HG03108 (cell line): ENCODE data around the gene ZBTB43.

Experiments
- ATAC-seq: cut with Tn5 transposase; IDR thresholded peaks from one replicate; pipeline ENCODE4 v1.9.1; 2021; ENCODE audit warnings: moderate library complexity; ENCODE audit not compliant: unreplicated experiment

Gene ZBTB43

DNA sequence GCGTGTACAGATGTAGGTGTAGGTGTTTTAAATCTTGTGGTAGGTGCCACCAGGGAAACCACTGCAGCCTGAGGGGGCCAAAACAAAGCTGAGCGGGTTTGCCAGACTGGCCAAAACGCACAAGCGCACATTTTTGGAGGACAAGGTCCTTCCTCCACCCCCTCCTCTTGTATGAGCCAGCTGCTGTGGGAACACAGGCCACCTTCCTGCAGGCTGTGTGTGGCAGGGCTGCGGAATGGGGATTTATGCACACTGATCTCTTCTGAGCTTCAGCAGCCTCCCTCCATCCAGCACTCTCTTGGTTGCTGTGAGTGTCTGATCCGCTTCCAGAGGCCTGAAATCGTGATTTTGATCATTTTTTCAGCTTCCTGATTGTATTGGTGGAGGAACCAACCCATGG, 22.4 kb downstream of the ZBTB43 start:
- ATAC-seq, result no peak

DNA sequence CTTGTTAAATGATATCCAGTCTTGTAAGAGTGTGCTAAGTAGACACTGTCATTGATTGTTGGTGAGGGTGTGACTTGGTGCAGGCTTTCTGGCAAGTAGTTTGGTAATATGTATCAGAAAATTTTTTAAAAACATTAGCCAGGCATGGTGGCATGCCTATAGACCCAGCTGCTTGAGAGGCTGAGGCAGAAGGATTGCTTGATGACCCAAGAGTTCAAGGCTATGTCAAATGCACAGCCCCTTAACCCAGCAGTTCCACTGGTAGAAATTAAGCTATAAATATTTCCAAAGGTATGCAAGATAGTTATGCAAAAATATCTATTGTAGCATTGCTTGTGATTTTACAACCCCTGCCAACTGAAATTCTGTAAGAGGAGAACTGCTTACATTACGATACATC, 24.2 kb downstream of the ZBTB43 start:
- no peak for ATAC-seq

DNA sequence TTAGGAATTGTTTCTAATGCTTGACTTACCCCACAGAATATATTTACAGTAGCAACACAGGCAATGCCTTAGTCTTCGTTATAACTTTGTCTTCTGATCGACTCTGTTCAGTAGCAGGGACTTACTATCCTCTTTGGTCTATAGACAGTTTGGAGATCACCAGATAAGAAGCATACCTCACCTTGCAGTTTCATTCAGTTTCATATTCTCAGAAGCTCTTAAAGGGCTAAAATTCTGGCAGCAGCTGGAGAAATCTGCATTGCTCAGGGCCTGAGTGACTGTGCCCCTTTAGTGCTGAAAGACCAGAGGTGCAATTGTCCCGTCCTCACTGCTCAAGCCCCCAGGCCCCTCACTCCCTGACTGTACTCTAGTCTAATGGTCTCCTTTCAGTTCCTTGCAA, 26.0 kb downstream of the ZBTB43 start:
- no peak for ATAC-seq

DNA sequence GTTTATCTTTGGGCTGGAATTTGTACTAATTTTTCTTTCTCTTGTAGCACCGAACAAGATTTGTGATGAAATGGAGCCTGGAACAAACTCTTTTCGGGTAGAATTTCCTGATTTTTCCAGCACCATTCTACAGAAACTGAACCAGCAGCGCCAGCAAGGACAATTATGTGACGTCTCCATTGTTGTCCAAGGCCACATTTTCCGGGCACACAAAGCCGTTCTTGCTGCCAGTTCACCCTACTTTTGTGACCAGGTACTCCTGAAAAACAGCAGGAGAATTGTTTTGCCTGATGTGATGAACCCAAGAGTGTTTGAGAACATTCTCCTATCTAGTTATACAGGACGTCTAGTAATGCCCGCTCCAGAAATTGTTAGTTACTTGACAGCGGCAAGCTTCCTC, 27.6 kb downstream of the ZBTB43 start:
- ATAC-seq, result no peak

DNA sequence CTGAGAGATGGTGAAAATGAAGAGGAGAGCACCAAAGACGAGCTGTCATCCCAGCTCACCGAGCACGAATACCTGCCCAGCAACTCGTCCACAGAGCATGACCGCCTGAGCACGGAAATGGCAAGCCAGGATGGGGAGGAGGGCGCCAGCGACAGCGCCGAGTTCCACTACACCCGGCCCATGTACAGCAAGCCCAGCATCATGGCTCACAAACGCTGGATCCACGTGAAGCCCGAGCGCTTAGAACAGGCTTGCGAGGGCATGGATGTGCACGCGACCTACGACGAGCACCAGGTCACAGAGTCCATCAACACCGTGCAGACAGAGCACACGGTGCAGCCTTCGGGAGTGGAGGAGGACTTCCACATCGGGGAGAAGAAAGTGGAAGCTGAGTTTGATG, 28.2 kb downstream of the ZBTB43 start:
- no peak for ATAC-seq

DNA sequence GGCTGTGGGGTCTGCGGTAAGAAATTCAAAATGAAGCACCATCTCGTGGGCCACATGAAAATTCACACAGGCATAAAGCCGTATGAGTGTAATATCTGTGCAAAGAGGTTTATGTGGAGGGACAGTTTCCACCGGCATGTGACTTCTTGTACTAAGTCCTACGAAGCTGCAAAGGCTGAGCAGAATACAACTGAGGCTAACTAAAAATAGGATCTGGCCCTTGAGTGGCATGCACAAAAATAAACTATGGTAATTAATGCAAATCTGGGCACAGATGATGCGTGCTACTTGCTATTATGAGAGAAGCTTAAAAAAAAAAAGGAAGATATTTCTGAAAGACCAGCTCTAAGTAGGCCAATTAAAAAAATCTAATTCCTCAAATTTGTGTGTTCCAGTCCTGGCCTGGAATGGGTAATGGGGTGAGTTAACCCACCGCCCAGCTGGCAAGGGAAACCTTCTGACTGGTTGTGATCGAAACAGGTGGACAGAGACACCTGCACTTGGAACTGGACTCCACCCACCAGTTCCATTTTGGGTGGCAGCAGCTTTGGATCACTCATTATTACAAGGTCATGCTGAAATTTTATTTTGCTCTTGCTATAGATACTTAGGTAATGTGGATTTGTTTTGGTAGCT, 29.0 kb downstream of the ZBTB43 start:
- no peak for ATAC-seq

DNA sequence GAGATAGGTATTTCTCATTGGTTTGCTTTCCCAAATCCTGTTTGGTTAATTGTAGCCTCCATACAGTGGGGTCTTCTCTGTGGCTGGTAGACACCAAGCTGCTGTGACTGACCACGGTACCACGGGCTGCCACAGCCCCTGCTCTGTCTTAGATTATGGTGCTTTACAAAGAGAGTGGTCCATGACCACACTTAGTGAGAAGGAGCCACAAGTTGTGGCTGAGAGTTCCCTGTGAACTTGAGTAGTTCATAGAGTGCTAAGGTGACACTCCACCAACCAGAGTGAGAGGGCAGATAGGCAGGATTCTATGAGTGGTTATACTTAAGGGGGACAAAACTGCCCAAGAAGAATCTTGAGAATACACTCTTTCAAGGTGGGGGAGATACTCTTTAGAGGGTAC, 29.8 kb downstream of the ZBTB43 start:
- ATAC-seq, result no peak

DNA sequence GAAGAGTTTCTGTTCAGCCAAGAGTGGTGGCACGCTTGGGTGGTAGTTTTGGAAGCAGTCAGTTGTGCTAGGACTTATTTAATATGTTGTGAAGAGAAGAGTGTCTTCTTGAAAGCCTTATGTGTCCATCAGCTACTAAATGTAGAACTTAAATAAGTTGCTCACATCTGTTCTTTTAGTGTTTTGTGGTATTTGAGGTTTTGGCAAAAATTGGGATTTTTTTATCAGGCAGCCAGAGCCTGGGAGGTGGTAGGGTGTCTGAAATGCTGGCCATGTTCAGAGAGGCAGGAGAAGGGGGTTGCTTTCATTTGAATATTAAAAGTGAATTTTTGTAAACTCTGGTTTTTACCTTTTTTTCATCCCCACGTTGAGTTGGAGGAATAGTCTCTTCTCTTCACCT, 31.4 kb downstream of the ZBTB43 start:
- no peak for ATAC-seq

DNA sequence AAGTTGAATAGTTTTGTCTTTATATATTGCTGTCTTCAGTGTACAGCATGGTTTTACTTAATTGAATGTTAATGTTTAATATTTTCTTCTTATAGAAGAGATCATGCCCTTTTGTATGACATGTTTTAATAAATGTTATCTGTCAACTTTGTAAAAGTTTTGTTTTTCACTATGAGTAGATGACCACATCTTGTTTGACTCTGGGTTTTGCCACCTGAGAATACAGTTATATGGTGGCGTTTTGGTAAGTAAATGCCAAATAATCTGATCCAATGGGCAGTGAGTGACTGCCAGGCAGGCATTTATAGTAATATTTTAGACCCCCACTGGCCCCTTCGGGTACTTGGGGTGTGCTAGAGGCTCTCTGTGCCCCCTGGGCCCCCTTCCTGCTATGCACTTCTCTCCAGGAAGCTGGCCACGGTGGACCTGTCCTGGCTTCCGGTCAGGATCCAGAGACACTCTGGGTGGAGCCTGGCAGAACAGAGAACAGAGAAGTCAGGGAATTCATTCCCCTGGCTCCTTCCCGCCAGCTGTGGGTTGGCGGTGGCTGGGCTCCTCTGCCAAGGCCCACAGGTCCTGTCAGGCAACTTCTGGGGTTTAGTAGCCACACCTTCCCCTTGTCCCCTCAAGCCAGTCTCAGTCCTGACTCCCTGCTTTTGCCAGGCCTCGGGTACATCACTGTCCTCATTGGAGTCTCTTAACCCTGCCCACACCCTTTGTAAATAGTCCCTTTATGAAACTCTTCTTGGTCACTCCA, 33.4 kb downstream of the ZBTB43 start:
- ATAC-seq, result no peak

DNA sequence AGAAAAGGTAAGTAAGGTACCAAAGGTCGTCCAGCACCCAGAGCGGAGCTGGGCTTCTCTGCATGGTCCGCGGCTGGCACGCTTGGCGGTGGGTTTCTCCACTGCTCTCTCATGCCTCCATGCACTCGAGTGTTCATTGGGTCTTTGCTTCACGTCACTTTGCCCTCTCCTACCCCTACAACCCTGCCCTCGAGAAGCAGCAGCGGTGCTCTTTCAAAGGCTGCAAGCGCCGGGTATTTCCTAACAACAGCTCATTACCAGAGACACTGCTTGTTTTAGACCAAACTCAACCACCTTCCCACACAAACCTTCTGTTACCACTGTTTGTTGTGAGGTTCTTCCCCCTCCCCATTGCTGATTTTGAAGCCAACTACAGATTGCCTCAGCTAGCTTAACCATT, 34.1 kb downstream of the ZBTB43 start:
- no peak for ATAC-seq

DNA sequence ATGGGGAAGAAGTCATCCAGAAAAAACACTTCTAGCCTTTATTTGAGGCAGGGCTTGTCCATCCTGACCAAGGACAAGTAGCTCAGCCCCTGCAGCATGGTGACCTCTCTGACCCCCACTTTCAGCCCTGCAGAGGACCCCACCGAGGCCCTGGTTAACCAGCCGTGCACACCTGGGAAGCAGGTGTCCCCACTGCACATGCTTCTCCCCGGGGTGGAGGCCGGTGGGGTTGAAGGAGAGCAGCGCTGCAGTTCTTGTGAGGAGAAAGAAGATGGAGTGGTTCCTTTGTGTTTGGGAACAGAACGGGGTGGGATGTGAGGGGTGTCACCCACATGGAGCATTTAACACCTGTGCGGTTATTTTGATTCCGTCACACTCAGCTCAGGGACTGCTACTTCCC, 34.5 kb downstream of the ZBTB43 start:
- no peak for ATAC-seq

DNA sequence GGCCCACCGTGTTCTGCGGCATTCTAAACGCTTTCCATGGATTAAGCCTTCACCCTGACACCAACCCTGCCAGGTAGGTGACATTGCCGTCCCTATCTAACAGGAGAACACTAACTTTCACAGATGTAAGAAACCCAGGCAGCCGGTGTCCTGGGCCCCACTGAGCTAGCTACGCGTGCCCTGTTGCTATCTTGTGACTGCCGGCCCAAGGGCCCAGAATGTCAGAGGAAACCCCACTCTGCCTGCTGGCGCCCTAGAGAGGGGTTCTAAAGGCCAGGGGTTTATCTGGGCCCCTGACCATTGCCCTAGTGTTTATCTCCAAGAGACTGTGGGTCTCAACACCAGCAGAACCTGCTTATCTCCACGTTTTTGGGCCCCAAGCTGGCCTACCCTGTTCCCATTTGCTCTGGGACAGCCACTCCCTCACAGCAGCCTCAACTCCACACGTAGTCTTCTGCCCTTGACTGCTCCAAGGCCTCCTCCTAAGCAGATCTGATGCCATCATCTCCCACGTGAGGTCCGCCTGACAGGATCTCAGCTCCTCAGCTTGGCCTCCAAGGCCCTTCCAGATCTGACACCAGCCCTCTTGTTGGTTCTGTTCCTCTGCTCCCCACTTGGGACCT, 37.5 kb downstream of the ZBTB43 start:
- no peak for ATAC-seq

DNA sequence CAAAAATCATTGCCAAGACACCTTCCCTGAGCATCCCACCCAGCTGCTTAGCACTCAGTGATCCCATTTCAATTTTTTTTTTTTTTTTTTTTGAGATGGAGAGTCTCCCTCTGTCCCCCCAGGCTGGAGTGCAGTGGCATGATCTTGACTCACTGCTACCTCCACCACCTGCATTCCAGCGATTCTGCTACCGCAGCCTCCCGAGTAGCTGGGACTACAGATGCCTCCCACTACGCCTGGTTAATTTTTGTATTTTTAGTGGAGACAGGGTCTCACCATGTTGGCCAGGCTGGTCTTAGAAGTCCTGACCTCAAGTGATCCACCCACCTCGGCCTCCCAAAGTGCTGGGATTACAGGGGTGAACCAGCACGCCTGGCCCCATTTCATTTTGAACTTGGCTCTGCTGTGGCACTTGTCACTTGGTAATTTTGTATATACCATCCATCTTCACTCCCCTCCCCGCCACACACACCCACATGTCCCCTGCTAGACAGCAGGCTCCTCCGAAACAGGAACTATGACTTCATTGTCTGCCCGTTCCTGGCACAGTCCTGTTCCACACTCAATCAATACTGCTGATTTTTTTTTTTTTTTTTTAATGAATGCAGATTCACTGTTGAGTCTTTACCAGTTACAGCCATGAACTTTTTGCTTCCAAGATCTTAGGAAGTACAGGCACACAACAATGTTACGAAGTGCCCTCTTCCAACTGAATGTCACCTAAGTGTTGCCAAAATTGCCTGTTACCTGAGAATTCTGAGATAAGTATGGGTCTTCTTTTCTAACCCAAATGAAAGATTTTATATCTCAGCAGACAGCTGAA, 38.3 kb downstream of the ZBTB43 start:
- no peak for ATAC-seq

DNA sequence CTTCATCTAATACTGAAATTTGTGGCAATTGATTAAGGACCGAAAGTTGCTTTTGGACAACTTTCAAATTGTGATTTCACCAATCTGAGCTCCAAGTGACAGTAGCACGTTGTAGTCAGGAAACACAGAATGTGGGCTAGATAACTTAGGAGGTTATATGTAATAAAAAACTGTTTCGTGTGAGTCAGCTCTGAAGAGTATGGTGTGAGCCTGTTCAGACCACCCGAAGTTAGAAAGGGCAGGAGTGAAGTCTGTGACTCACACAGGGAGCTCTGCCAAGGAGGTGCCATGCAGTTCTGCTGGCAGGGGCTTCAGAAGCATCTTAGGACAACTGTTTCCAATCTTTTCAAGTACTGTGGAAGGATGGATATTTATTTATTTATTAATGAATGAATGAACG, 39.2 kb downstream of the ZBTB43 start:
- ATAC-seq, result no peak

DNA sequence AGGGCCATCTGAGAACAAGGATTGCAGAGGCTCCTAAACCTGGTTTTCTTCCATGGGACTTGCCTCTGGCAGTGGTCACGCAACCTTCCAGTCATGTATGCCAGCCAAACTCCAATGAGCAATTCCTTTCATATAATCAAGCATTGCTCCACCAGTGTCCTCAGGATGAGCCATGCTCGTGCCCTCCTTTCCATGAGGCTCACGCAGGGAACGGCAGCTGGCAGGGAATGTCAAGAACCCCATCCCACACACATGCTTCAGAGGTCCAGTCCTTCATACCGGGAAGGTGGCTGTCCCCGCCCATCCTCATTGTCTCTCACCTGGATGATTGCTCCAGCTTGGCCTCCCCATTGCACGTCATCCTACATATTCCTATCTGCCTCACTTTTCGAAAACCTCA, 42.2 kb downstream of the ZBTB43 start:
- no peak for ATAC-seq

DNA sequence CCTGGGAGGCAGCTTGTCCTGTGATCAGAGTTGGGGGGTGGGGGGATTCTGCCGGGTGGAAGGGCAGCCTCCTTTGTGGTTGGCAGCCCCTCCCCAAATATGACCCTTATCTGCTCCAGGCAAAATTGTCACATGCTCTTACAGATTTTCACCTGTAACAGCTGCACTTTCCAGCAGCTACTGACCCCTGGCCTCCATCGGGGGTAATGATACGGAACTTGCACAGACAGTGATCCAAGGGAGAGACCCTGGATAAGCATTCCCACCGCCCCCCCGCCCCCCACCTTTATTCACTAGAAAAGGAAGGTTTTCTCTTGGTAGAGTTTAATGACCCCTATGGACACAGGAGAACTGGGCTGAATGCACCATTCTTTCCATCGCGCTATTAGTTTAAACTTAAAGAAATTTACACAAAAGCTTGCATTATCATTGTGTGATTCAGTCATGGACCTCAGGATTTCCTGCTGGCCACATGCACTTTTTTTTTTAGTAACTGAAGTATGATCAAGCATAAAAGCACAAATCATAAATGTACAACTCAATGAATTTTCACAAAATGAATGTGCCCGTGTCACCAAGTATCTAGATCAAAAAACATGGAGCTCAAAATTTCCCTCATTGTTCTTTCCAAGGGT, 44.9 kb downstream of the ZBTB43 start:
- ATAC-seq, result no peak

DNA sequence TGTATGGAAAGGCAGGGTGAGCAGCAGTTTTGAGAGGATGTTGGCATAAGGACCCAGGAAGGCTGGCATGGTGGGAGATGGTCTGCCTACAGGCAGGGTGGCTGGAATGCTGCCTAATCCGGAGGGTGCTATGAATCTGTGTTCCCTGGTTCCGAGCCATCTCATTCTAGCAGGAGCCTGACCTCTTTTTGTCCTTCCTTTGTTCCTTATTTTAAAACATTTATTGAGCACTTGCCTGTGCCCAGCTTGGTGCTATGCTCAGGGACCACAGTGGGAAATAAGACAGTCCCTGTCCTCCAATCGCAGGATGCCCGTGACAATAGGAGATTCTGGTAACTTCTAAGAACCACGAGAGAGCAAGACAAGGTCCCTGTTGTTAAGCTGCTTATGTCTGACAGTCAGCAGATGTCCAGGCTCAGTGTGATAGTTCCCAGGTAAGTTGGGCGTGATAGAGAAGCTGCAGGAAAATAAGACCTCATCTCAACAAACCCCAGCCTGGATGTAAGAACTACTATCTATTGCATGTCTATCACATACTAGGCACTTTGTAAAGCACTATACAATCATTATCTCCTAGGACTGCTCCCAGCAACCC, 46.5 kb downstream of the ZBTB43 start:
- ATAC-seq, result no peak

DNA sequence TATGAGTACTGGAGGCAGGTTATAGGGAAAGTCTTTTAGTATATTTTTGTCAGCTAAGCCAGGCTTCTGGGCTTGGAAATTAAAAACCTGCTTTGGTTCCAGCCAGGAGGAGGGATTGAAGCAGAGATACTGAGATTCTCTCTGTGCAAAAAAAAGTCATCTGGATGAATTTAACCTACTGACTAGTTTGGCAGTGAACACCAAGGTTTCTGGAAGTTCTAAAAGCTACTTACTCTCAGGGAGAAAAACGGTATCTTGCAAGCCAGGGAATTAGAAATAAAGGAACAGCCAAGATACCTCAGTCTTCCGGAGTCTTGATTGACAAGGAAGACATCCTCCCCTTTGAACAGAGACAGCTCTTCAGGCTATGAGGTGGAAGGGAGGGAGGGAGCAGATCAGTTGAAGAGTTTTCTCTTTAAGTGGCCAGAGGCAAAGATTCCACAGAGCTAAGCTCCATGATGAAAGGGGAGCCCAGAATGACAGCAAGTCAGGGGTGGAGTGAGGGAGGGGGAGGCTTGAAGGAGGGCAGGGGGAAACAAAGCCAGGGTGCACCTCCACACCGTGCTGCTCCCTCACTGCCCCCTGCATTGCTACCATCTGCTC, 47.3 kb downstream of the ZBTB43 start:
- ATAC-seq, result no peak

DNA sequence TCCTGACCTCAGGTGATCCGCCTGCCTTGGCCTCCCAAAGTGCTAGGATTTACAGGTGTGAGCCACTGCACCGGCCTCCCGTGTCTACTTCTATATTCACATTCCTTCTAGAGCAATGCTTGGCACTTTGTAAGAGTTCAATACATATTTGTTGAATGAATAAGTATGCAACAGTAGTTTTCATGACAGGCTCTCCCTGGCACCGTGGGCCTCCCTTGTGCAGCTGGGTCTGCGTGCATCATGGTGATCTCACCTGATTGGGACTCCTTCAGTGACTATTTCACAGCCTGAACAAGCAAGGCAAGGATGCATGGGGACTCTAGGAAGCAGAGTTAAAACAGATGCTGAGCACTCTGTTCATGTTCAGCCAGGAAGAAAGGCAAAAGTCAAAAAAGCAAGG, 48.8 kb downstream of the ZBTB43 start:
- no peak for ATAC-seq

DNA sequence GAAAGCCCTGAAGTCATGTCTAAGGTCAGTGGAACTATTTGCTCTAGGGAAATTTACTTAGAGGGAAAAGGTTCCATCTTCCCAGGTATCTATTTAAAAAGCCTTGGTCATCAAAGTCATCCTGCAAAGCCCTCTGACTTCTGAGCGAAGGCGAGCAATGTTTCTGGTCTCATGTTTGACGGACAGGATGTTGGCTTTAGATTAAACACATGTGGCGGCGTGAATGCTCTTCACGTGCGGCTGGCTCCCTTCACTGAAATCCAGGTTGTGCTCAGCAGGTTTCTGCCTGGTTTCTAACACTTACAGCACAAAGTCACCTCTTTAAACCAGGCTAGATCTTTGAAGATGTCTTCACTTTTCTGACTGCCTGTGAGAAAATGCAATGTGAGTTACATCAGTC, 49.9 kb downstream of the ZBTB43 start:
- ATAC-seq, result no peak
